PFSK-1 (cell line): ENCODE data around the gene SYDE1.

ENCODE experiments used
- FOXP2 ChIP-seq: optimal IDR thresholded peaks from 2 replicates; pipeline ENCODE3; 2011; ENCODE audit warnings: borderline replicate concordance, control low read depth, inconsistent platforms; ENCODE audit not compliant: insufficient read depth; ENCODE audit errors: extremely low read length, extremely low read depth
- POLR2AphosphoS5 ChIP-seq: IDR thresholded peaks from 2 replicates; pipeline ENCODE4 v1.6.1; 2012; ENCODE audit warnings: low read depth, mild to moderate bottlenecking, control low read depth, low read length, moderate library complexity
- REST ChIP-seq, 2 experiments: IDR thresholded peaks; 2 replicates each; pipeline versions ENCODE4 v1.6.1 to v1.8.0; 2011 to 2012; ENCODE audit warnings: low read depth in 2 of 2, low read length in 2 of 2, control low read depth in 1 of 2, inconsistent platforms in 1 of 2, mild to moderate bottlenecking in 1 of 2, moderate library complexity in 1 of 2; ENCODE audit not compliant: insufficient read depth in 1 of 2
- SIN3A ChIP-seq: IDR thresholded peaks from 2 replicates; pipeline ENCODE4 v1.6.1; 2012; ENCODE audit warnings: mild to moderate bottlenecking, low read length, moderate library complexity, borderline replicate concordance; ENCODE audit not compliant: insufficient read depth
- TAF1 ChIP-seq: IDR thresholded peaks from 2 replicates; pipeline ENCODE4 v1.6.1; 2012; ENCODE audit warnings: low read length, control low read depth, borderline replicate concordance; ENCODE audit not compliant: insufficient read depth

The SYDE1 gene

GRCh38 chr19:15120135-15121026 is 13.2 kb downstream of the SYDE1 start:
- TF ChIP-seq SIN3A (no peak), POLR2AphosphoS5 (no peak), REST (IDR thresholded peaks at IDR 0.05; ENCODE audit: insufficient read depth in 1 of 2, low read depth in 2 of 2, low read length in 2 of 2) (no peak), FOXP2 (no peak), TAF1 (no peak)

GRCh38 chr19:15122331-15123030 is 15.3 kb downstream of the SYDE1 start:
- TF ChIP-seq SIN3A, result no peak
- TF ChIP-seq POLR2AphosphoS5, result no peak
- TF ChIP-seq FOXP2, result no peak
- no peak for TF ChIP-seq TAF1
- TF ChIP-seq REST (IDR thresholded peaks at IDR 0.05; ENCODE audit: insufficient read depth in 1 of 2, low read depth in 2 of 2, low read length in 2 of 2), result no peak

- TF ChIP-seq FOXP2, result no peak
- TF ChIP-seq SIN3A, result no peak
- no peak for TF ChIP-seq REST (IDR thresholded peaks at IDR 0.05; ENCODE audit: insufficient read depth in 1 of 2, low read depth in 2 of 2, low read length in 2 of 2)
- TF ChIP-seq POLR2AphosphoS5, result no peak
- TF ChIP-seq TAF1, result no peak
These were observed 16.1 kb downstream of the SYDE1 start for GRCh38 chr19:15123031-15123890.

GRCh38 chr19:15123900-15124299 is 16.7 kb downstream of the SYDE1 start:
- TF ChIP-seq TAF1 (no peak), POLR2AphosphoS5 (no peak), SIN3A (no peak), REST (IDR thresholded peaks at IDR 0.05; ENCODE audit: insufficient read depth in 1 of 2, low read depth in 2 of 2, low read length in 2 of 2) (no peak)
